Measurements from ENCODE around the gene ZSWIM9.
"Not testable (repeated sequence)": the region's sequence is repeated elsewhere in the genome, so short reads cannot be mapped to it uniquely, and the experiment has no call there.

The ZSWIM9 gene

DNA sequence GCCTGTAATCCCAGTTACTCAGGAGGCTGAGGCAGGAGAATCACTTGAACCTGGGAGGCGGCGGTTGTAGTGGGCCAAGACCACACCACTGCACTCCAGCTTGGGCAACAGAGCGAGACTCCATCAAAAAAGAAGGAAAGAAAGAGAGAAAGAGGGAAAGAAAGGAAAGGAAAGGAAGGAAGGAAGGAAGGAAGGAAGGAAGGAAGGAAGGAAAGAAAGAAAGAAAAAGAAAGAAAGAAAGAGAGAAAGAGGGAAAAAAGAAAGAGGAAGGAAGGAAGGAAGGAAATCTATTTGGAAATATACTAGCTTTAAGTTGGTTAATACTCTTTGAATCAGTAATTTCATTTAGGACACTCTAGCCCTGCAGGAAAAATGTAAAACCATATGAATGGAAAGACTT, 50.3 kb downstream of the ZSWIM9 start:
- not testable (repeated sequence) for DNase-seq

DNA sequence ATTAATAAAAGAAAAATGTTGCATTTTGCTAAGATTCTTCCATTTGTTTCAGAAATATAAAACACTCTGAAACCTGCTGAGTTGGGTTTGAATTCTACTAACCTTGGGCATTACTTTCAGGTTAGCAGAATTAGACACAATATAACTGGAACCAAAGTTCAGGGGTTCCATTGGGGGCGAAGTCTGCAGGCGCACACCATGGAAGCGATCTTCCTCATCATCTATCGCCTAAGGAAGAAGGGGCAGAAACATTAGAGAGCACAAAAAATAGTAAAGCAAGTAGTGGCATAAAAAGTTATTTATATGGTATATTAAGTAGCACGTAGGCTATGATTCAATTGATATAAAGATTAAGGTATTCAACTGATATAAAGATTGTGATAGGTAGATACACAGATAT, 51.1 kb downstream of the ZSWIM9 start:
- DNase-seq = no peak

DNA sequence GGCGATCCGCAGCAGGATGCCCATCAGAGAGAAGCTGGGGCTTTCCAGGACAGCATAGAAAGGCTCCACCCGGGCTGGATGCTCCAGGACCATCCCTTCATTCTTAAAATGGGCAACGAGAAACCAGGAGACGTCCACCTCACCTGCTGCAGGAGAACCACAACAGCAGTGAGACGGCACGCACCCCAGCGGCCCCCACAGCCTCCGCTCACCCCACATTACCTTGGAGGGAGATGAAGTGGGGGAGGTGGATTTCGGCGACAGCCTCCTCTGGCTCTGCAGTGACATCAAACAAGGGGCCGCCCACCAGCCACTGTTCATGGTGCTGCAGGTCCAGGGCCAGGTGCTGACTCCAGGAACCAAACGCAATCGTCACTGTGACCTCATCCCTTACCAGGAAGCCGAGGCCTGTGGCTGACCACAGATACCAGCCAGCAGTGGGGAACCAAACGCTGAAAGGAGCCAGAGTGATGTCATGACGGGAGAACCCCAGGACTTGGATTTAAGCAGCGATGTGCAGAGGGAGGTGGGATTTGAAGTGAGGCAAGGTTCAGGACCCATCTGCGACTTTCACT, 60.2 kb downstream of the ZSWIM9 start:
- no peak for DNase-seq

DNA sequence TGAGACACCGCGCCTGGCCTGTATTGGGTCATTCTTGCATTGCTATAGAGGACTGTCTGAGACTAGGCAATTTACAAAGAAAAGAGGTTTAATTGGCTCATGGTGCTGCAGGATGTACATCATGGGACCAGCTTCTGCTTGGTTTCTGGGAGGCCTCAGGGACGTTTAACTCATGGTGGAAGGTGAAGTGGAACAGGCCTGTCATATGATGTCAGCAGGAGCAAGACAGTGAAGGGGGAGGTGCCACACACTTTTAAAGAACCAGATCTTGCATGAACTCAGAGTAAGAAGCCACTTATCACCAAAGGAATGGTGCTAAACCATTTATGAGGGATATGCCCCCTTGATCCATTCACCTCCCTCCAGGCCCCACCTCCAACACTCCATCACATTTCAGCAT, 66.6 kb downstream of the ZSWIM9 start:
- DNase-seq = no peak

DNA sequence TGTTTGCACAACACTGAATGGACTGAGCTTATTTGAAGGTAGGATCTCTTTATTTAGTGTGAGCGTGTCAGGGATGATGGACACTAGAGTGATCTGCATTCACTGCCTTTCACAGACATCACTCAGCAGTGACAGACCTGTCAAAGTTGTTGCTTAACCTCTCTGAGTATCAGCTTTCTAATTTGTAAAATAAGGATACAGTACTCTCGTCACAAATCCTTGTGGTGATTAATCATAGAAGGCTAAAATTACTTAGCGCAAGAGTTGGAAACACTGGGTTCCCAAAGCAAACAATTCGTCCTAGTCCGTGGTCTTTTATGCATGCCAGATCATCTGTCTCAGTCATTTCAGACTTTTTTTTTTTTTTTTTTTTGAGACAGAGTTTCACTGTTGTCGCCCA, 68.6 kb downstream of the ZSWIM9 start:
- DNase-seq = no peak

DNA sequence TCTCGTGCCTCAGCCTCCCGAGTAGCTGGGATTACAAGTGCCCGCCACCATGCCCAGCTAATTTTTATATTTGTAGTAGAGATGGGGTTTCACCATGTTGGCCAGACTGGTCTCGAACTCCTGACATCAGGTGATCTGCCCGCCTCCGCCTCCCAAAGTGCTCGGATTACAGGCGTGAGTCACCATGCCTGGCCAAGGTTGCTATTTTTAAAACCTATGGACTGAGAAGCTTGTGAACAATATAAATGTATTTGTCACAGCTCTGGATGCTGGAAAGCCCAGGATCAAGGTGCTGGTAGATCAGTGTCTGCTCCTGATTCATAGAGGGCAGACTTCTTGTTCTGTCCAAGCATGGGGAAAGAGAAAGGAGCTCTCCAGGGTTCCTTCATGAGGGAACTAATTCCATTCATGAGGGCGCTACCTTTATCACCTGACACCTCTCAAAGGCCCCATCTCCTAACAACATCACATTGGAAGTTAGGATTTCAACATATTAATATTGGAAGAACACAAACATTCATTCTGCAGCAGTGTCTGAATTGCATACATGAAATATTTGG, 69.2 kb downstream of the ZSWIM9 start:
- no peak for DNase-seq

DNA sequence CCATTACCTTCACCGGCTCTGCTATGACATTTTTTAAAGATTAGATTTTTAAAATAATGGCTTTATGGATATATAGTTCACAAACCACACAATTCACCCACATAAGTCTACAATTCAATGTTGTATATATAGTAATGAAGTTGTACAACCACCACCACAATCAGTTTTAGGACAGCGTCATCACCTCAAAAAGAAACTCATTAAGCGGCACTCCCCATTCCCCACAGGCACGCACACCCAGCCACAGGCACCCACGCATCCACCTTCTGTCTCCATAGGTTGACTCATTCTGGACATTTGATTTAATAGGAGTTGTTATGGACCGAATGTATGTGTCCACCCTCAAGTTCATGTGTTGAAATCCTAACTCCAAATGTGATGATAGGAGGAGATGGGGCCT, 71.3 kb downstream of the ZSWIM9 start:
- not testable (repeated sequence) for DNase-seq

DNA sequence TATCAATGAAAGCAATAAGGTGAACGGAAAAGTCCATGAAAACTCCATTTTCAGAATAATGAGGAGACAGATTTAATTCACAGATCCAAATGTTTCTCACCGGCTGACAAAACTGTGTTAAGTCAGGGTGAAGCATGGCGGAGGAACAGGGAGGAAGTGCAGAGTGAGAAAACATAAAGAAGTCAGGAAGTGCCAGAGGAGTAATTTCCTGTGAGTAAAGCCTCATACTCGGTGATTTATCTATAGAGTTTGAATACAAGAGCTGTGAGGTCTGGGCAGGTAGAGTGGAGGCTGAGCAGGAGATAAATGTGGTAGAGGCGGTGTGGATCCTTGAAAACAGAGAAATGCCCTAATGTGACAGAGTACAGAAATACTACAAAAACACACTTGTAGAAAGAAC, 73.8 kb downstream of the ZSWIM9 start:
- no peak for DNase-seq

DNA sequence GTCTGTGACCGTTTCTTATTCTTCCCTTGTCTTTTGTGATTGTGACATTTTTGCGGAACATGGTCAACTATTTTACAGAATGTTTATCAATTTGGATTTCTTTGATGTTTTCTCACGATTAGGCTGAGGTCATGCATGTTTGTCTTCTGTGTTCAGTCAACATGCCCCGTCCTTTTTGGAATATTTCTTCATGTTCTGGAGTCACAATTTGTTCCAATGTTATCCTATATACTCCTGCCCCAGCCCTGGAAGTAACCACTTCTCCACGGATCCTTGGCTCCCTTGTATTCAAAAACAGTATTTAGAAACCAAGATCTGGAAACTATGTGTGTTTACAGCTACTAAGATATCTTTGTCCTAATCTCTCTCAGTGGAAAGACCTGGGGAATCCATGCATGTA, 75.6 kb downstream of the ZSWIM9 start:
- DNase-seq = no peak

DNA sequence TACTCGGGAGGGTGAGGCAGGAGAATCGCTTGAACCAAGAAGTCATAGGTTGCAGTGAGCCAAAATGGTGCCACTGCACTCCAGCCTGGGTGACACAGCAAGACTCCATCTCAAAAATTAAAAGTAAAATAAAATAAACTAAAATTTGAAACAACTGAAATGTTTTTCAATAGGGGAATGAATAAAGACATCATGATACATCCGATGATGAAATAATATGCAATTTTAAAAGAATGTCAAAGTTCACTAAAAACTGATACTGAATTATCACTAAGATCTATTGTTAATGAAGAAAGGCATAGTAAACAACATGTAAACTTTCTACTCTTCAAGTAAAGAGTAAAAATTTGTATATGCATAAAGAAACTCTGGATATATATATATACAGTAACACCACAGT, 76.7 kb downstream of the ZSWIM9 start:
- DNase-seq = no peak

All from fibroblast of skin of abdomen (primary cell).